SK-N-SH (cell line): Measurements from ENCODE around the gene CTSA.

Experiments
- TAF1 ChIP-seq: IDR thresholded peaks from 2 replicates; pipeline ENCODE4 v1.6.1; 2012; ENCODE audit warnings: low read depth, mild to moderate bottlenecking, low read length, moderate library complexity, borderline replicate concordance
- TF ChIP-seq, protein P1 (sequence below): fragments of 200-600 bp; sonication (generic); IDR thresholded peaks from 2 replicates; pipeline ENCODE4 v1.6.1; 2017; ENCODE audit warnings: antibody characterized with exemption, mild to moderate bottlenecking, moderate library complexity

DNA sequence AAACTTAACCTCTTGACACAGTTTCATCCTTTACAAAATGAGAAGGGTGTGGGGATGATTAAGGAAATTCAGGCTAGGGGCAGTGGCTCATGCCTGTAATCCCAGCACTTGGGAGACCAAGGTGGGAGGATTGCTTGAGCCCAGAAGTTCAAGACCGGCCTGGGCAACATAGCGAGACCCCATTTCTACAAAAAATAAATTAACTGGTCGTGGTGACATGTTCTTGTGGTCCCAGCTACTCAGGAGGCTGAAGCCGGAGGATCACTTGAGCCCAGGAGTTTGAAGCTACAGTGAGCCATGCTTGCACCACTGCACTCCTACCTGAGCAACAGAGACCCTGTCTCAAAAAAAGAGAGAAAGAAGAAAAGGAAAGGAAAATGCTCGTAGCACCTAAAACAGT, 24.7 kb upstream of the CTSA start:
- TF ChIP-seq, protein P1, sequence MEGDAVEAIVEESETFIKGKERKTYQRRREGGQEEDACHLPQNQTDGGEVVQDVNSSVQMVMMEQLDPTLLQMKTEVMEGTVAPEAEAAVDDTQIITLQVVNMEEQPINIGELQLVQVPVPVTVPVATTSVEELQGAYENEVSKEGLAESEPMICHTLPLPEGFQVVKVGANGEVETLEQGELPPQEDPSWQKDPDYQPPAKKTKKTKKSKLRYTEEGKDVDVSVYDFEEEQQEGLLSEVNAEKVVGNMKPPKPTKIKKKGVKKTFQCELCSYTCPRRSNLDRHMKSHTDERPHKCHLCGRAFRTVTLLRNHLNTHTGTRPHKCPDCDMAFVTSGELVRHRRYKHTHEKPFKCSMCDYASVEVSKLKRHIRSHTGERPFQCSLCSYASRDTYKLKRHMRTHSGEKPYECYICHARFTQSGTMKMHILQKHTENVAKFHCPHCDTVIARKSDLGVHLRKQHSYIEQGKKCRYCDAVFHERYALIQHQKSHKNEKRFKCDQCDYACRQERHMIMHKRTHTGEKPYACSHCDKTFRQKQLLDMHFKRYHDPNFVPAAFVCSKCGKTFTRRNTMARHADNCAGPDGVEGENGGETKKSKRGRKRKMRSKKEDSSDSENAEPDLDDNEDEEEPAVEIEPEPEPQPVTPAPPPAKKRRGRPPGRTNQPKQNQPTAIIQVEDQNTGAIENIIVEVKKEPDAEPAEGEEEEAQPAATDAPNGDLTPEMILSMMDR: no peak
- TF ChIP-seq TAF1: no peak
